ENCODE results near the gene HAUS3. TPM values are rescaled to one million over a fixed set of nuclear protein-coding genes. Genes with fewer than 3 reads are reported as not detected.

Gene HAUS3
- total and polyA plus RNA-seq, 4 donors, result 2.3 to 13.9 (median 5.3) TPM

GRCh38 chr4:2265113-2266110 lies 23.5 kb upstream of the HAUS3 start:
- peaks cover 6 to 23% (median 14%) of the 10 kb centered on the region in 4 donors for H3K4me1 ChIP-seq (ENCODE audit: control insufficient read depth in 4 of 4, insufficient read depth in 4 of 4, low read length in 3 of 4)
- WGBS, result 90% methylated on average over 19 of the region's 19 CpGs
- no peak for TF ChIP-seq JUND (IDR thresholded peaks at IDR 0.05)
- TF ChIP-seq HNF4G (IDR thresholded peaks at IDR 0.05), result no peak
- TF ChIP-seq SP1 (IDR thresholded peaks at IDR 0.05), result no peak
- TF ChIP-seq NR2F2 (IDR thresholded peaks at IDR 0.05), result no peak
- H3K27ac ChIP-seq (ENCODE audit: low read depth in 1 of 2, low read length in 2 of 2), result no peak overlapping the region
- no peaks in the 10 kb centered on the region for H3K9me3 ChIP-seq (ENCODE audit: control insufficient read depth in 4 of 4, low read length in 3 of 4)
- no peak overlapping the region for H3K4me3 ChIP-seq (ENCODE audit: low read depth in 1 of 3, low read length in 3 of 3)
- no peaks in the 10 kb centered on the region for H3K27me3 ChIP-seq (ENCODE audit: control insufficient read depth in 4 of 4, insufficient read depth in 4 of 4, low read length in 3 of 4)
- H3K9ac ChIP-seq (ENCODE audit: low read depth in 1 of 2, low read length in 2 of 2), result no peak overlapping the region
- H3K36me3 ChIP-seq (ENCODE audit: control insufficient read depth in 4 of 4, insufficient read depth in 3 of 4, low read depth in 1 of 4, low read length in 3 of 4), result no peaks in the 10 kb centered on the region
- DNase-seq (ENCODE audit: low spot score), result no peak

DNA sequence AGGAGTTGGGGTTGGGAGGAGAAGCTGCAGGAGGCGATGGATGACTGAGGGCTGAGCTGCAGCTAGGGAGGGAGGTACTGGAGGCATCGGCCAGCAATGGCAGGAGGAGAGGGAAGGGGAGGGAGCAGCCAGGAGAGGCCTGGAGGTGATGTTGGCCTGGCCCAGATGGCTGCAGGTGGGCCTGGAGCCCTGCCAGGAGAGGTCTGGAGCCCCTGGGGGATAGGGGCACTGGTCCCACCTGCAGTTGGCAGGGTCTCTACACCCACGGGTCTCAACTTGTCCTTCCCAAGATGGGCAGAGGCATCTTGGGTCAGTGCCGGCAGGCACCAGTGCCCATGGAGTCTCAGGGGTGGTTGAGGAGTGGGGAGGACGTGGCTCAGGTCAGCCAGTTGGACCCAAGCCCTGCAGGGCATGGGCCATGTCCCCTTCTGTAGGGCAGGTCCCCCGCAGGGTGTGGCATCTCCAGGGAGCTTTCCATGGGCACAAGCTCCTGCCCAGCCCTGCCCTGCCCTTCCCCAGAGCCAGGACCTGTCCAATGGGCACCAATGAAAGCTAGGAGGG lies 22.6 kb upstream of the HAUS3 start:
- H3K9ac ChIP-seq (ENCODE audit: low read depth in 1 of 2, low read length in 2 of 2), result no peak overlapping the region
- H3K9me3 ChIP-seq (ENCODE audit: control insufficient read depth in 4 of 4, low read length in 3 of 4), result no peaks in the 10 kb centered on the region
- TF ChIP-seq NR2F2 (IDR thresholded peaks at IDR 0.05) (no peak), ZBTB33 (IDR thresholded peaks at IDR 0.05) (no peak), SP1 (IDR thresholded peaks at IDR 0.05) (no peak), EGR1 (IDR thresholded peaks at IDR 0.05; ENCODE audit: low read depth in 2 of 2) (no peak), FOXA1 (IDR thresholded peaks at IDR 0.05) (no peak), FOXA2 (IDR thresholded peaks at IDR 0.05) (no peak), YY1 (IDR thresholded peaks at IDR 0.05) (no peak), HNF4A (conservative IDR thresholded peaks at IDR 0.05) (no peak), CTCF (IDR thresholded peaks at IDR 0.05; ENCODE audit: low read depth, low read length, missing input control) (no peak), TAF1 (conservative IDR thresholded peaks at IDR 0.05) (no peak), HNF4G (IDR thresholded peaks at IDR 0.05) (no peak), RXRA (IDR thresholded peaks at IDR 0.05) (no peak), GABPA (IDR thresholded peaks at IDR 0.05 in 1 of 2, conservative IDR thresholded peaks at IDR 0.05 in 1 of 2) (no peak), JUND (IDR thresholded peaks at IDR 0.05) (no peak)
- TF ChIP-seq, protein P1, sequence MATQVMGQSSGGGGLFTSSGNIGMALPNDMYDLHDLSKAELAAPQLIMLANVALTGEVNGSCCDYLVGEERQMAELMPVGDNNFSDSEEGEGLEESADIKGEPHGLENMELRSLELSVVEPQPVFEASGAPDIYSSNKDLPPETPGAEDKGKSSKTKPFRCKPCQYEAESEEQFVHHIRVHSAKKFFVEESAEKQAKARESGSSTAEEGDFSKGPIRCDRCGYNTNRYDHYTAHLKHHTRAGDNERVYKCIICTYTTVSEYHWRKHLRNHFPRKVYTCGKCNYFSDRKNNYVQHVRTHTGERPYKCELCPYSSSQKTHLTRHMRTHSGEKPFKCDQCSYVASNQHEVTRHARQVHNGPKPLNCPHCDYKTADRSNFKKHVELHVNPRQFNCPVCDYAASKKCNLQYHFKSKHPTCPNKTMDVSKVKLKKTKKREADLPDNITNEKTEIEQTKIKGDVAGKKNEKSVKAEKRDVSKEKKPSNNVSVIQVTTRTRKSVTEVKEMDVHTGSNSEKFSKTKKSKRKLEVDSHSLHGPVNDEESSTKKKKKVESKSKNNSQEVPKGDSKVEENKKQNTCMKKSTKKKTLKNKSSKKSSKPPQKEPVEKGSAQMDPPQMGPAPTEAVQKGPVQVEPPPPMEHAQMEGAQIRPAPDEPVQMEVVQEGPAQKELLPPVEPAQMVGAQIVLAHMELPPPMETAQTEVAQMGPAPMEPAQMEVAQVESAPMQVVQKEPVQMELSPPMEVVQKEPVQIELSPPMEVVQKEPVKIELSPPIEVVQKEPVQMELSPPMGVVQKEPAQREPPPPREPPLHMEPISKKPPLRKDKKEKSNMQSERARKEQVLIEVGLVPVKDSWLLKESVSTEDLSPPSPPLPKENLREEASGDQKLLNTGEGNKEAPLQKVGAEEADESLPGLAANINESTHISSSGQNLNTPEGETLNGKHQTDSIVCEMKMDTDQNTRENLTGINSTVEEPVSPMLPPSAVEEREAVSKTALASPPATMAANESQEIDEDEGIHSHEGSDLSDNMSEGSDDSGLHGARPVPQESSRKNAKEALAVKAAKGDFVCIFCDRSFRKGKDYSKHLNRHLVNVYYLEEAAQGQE (IDR thresholded peaks at IDR 0.05), result no peak
- no peaks in the 10 kb centered on the region for H3K27me3 ChIP-seq (ENCODE audit: control insufficient read depth in 4 of 4, insufficient read depth in 4 of 4, low read length in 3 of 4)
- peaks cover 8 to 31% (median 20%) of the 10 kb centered on the region in 4 donors for H3K4me1 ChIP-seq (ENCODE audit: control insufficient read depth in 4 of 4, insufficient read depth in 4 of 4, low read length in 3 of 4)
- H3K27ac ChIP-seq (ENCODE audit: low read depth in 1 of 2, low read length in 2 of 2), result no peak overlapping the region
- H3K36me3 ChIP-seq (ENCODE audit: control insufficient read depth in 4 of 4, insufficient read depth in 3 of 4, low read depth in 1 of 4, low read length in 3 of 4), result no peaks in the 10 kb centered on the region
- no peak for DNase-seq (ENCODE audit: low spot score)
- H3K4me3 ChIP-seq (ENCODE audit: low read depth in 1 of 3, low read length in 3 of 3), result no peak overlapping the region
- WGBS, result 91% methylated on average over 6 of the region's 6 CpGs

Measured in liver (tissue), 9 donors.